NCI-H2196 treated with DMSO at 0.1 percent for 48 hours (cell line): Measurements from ENCODE around the gene BANP.
"Not testable (repeated sequence)": the region's sequence is repeated elsewhere in the genome, so short reads cannot be mapped to it uniquely, and the experiment has no call there.

Experiments used
- DNase-seq: peaks from one replicate; lab custom pipeline; 2025; ENCODE audit not compliant: unreplicated experiment; lab: John Stamatoyannopoulos, UW

BANP gene

DNA sequence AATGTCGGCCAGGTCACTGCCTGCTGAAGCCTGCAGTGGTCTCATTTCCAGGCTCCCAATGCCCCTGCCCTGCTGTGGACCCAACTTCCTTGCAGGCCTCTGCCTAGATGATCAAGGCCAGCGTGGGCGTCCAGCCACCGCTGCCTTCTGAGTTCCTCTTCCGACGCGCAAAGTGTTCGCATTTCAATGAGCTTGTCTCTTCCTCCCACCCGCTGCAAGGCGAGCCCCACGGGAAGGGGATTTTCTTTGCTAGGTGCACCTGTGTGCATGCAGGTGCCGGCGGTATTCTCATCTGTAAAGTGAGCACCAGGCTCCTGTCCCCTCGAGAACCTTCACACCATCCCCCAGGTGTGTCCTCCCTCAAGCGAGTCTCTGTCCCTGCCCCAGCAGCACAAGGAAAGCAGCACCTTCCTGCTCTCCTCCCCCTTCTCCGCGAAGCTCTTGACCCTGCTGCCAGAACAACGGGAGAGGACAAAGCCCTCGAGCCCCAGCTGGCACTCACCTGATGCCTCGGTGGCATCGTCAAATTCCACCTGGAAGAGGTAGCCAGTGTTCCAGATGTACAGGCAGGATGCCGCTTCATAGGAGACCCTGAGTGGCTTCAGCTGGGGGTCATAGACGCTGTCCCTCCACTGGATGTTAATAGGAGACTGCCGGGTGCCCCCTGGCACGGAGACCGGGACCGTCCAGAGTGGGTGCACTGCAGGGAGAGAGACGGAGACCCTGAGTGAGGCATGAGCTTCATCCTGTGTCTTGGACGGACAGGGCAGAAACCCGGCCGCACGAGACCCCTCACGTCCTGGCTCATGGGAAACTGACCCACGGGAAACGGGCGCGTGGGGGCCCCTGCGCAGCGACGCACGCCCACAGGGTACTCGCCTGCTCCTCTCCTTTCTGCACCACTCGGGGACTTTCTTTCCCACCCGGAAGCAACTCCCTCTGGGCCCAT, 24.7 kb upstream of the BANP start:
- DNase-seq: peak; percentile 12

- no peak for DNase-seq
Observed at GRCh38 chr16:87927195-87927562, 24.1 kb upstream of the BANP start.

GRCh38 chr16:87929986-87930385, 21.2 kb upstream of the BANP start:
- no peak for DNase-seq

- DNase-seq: no peak
Observed at GRCh38 chr16:87930456-87930855, 20.8 kb upstream of the BANP start.

- DNase-seq: no peak
Observed at GRCh38 chr16:87931504-87931903, 19.7 kb upstream of the BANP start.

GRCh38 chr16:87932475-87933139, 18.6 kb upstream of the BANP start:
- not testable (repeated sequence) for DNase-seq

- no peak for DNase-seq
Observed at GRCh38 chr16:87933140-87933495, 18.1 kb upstream of the BANP start.

DNA sequence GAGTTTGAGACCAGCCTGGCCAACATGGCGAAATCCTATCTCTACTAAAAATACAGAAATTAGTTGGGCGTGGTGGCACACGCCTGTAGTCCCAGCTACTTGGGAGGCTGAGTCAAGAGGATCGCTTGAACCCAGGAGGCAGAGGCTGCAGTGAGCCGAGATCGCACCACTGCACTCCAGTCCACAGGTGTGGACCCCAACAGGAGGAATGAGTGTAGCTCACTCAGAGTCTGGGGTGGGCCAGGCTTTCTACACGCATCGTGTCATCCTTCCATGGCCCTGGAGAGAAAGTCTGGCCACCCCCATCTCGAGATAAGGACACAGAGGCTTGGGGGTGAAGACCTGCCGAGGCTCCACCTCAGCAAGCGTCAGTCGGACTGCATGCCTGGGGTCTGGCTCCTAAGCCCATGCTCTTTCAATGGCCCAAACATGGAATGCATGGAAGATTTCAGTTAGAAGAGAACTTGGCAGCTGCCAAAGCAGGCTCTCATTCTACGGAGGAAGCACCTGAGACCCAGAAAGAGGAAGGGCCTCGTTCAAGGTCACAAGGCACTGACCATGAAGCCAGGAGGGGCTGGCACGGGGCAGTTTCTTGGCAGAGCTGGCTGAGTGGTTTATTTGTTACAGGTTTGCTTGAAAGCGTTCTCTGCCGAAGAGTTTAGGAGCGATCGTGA, 16.3 kb upstream of the BANP start:
- DNase-seq: not testable (repeated sequence)

- not testable (repeated sequence) for DNase-seq
Observed at GRCh38 chr16:87936016-87936374, 15.2 kb upstream of the BANP start.

DNA sequence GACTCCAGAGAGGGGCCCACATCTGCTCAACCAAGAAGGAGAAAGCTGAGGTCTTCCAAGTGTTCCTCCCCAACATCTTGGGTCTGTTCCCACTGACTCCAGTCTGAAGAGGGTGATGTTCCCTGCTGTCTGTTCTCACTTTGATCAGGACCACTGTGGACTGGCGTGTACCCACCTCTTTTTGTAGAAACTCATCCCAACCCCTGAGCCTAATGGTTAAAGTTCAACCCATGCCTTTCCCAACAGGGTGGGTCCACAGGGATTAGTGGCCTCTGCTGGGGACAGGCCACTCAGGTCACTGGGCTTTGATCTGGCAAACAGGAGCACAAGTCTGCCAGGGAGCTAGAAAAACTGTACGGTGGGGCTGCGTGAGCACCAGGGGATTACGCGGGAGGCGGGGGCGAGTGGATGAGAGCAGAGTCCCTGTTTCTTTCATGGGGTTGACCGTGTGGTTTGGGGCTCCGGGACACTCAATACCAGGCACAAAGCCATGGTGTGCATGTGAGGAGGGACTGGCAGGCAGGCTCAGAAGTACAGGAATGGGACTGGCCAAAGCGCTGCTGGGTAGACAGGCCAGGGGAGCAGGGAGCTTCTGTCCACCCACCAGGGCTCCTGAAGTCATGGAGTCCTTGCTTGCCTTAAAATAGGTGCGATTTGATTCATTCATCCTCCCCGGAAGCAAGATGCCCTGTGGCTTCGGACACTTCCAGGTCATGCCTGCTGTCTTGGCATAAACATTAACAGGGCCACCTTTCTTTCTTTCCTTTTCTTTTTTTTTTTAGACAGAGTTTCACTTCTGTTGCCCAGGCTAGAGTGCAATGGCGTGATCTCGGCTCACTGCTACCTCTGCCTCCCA, 14.6 kb upstream of the BANP start, which contains the start of gene CA5A:
Gene CA5A, minus strand, starts transcription at position 155 of the 856 bp plus-strand sequence. Its CDS starts 79 bp downstream, at position 76.
- DNase-seq: no peak

- not testable (repeated sequence) for DNase-seq
Observed at GRCh38 chr16:87937231-87937542, 14.0 kb upstream of the BANP start.

- no peak for DNase-seq
Observed at GRCh38 chr16:87938412-87938949, 12.8 kb upstream of the BANP start.

- no peak for DNase-seq
Observed at GRCh38 chr16:87939562-87940423, 11.4 kb upstream of the BANP start.

- DNase-seq: no peak
Observed at GRCh38 chr16:87942680-87943079, 8.6 kb upstream of the BANP start.

DNA sequence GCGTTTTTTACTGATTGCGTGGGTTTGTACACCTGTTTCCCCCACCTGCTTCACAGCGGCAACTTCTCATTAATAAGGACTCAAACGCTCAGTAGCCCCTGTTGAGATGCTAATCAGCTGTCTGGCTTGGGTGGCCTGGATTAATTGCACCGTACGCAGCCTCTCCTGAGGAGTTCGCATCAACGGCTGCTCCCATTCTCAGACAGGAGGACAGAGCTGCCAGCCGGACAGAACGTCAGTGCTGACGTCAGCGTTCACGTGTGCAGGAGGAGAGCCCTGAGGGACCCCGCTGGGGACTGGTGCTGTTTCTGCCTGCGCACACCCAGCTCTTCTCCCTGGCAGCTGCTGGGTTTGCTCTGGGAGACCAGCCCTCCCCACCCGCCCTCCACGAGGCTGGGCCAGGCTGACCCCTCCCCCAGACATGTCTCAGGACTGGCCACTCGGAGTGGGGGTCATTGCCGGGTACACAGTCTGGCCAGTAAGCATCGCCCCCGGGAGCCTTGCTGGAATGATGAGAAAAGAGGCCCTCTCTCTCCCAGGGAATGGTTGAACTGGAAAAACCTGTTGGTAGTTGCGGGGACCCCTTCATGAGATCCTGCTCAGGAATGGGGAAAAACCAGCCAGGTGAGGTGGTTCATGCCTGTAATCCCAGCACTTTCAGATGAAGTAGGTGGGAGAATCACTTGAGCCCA, 5.7 kb upstream of the BANP start:
- DNase-seq: no peak

GRCh38 chr16:87946596-87947347, 4.5 kb upstream of the BANP start:
- no peak for DNase-seq

DNA sequence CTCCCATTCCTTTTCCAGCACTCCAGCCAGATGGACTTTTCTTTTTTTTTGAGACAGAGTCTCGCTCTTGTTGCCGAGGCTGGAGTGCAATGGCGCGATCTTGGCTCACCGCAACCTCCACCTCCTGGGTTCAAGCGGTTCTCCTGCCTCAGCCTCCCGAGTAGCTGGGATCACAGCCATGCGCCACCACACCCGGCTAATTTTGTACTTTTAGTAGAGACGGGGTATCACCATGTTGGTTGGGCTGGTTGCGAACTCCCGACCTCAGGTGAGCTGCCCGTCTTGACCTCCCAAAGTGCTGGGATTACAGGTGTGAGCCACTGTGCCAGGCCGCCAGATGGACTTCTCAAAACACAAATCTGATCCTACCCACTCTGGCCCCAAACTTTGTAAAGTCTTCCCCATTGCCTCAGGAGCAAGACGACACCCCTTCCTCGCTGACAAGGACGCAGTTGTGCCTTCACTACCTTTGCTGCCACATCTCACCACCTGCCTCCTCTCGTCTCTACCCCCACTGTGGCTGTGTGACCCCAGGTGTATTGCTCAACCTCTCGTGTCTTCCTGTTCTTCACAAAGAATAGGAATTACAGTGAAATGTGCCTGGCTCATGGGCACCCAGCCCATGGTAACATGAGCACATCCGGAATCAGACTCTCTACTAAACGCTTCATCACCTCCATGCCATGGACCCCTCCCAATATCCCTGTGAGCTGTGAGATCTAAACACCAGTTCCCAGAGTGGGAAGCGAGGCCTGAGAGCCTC, 3.7 kb upstream of the BANP start:
- no peak for DNase-seq

- DNase-seq: no peak
Observed at GRCh38 chr16:87948119-87948545, 3.1 kb upstream of the BANP start.
